NCI-H1048 (cell line): Measurements from ENCODE around the gene SLC39A6.
"Not testable (repeated sequence)": the region's sequence is repeated elsewhere in the genome, so short reads cannot be mapped to it uniquely, and the experiment has no call there.

ENCODE experiments used
- DNase-seq: peaks from one replicate; lab custom pipeline; 2025; lab: John Stamatoyannopoulos, UW

The SLC39A6 gene

DNA sequence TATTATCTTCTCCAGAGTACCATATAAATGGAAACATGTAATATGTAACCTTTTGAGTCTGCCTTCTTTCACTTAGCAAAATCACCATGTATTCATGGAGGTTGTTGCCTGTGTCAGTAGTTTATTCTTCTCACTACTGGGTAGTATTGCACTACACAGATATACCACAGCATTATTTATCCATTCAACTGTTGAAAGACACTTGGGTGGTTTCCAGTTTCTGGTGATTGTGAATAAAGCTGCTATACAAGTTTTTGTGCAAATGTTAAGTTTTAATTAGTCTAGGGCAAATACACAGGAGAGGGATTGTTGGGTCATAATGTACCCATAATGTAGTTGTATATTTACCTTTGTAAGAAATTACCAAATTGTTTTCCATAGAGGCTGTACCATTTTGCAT lies 32.2 kb downstream of the SLC39A6 start:
- DNase-seq: no peak

DNA sequence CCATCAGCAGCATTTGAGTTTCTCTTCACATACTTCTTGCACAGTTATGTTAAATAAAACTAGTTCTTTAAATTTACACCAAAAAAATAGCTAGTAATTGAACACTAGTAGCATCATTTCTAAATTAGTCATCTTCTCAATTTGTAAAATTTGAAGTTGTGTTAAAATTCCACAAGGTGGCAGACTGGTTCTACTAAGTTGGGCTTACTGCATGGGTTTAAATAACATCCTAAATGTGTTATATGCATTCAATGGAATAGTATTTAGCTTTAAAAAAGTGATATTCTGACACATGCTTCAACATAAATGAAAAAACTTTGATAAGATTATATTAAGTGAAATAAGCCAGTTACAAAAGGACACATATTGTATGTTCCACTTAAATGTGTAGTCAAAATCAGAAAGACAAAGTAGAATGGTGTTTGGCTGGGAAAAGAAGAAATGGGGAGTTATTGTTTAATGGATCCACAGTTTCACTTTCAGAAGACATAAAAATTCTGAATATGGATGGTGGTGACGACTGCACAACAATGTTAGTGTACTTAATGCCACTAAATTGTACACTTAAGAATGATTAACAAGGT lies 33.1 kb downstream of the SLC39A6 start:
- DNase-seq: no peak

DNA sequence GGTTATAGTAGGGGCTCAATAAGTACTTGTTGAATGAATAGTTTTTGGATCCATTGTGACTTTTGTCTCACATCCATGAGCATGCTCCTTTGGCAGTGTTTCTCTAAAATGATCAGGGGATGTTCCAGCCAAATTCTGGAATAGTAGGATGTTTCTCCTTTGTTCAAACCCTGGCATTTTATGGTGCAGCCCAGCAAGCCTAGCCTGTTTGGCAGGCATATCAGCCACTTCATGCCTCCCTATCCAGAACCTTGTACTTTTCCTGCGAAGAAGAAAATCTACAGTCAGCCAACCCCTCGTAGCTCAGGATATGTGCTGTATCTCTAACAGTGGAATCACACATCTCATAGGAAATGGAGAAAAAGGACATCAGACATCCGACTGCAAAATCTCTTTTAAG lies 34.7 kb downstream of the SLC39A6 start:
- DNase-seq: no peak

DNA sequence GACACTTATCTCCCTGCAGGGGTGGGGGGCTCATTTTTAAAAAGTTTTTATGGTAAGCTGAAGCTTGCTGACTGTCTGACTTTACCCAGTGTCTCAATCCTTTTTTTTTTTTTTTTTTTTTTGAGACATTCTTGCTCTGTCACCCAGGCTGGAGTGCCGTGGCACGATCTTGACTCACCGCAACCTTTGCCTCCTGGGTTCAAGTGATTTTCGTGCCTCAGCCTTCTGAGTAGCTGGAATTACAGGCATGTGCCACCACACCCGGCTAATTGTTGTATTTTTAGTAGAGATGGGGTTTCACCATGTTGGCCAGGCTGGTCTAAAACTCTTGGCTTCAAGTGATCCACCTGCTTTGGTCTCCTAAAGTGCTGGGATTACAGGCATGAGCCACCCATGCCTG lies 37.0 kb downstream of the SLC39A6 start:
- DNase-seq: not testable (repeated sequence)

DNA sequence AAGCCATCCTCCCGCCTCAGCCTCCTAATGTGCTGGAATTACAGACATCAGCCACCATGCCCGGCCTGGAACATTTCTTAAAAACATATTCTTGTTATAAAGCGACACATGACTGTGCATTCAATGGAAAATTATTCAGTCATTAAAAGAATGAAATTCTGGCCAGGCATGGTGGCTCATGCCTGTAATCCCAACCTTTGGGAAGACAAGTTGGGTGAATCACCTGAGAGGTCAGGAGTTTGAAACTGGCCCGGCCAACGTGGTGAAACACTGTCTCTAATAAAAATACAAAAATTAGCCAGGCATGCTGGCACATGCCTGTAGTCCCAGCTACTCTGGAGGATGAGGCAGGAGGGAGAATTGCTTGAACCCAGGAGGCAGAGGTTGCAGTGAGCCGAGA lies 40.1 kb downstream of the SLC39A6 start:
- no peak for DNase-seq

DNA sequence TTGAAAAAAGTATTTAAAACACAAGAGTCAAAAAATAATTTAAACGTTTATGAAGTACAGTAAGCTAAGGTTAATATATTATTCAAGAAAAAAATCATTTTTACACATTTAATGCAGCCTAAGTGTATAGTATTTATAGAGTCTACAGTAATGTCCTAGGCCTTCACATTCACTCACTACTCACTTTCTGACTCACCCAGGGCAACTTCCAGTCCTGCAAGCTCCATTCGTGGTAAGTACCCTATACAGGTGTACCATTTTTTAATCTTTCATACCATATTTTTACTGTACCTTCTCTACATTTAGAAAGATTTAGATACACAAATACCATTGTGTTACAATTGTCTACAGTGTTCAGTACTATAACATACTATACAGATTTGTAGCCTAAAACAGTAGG lies 40.9 kb downstream of the SLC39A6 start:
- DNase-seq: no peak

DNA sequence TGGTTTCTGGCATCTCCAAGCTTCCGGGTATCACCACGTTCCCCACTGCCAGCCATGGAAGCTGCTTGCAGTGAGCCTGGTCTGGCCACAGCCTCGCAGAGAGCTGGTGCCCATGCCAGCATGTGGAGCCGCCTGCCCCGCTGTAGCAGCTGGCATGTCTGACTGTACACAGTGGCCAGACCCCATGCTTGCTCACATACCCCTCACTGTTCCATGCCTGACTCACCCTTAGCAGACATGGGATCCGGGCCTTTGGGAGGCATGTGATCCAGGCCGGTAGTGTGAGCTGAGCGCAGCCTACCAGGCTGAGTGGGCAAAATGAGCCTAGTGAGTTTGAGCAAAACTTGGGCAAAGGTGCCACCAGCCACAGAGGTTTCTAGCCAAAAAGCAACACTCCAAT lies 43.0 kb downstream of the SLC39A6 start:
- no peak for DNase-seq

DNA sequence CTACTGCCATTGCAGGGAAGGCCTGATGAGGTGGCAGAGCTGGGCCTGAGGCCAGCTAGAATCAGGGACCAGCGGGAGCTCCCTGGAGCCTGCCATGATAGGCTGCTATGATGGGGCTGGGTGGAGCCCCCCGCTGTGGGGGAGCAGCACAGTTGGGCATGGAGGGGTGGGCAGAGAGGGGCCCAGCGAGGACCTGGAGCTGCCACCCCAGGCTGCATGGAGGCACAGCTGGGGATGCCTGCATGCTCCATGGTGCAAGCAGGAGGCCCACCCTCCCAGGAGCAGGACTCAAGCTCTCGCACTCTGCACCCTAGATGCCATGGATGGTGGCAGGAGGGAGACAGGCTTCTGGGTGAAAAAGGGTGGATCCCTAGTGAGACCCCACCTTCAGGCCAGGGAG lies 43.9 kb downstream of the SLC39A6 start:
- DNase-seq: no peak

DNA sequence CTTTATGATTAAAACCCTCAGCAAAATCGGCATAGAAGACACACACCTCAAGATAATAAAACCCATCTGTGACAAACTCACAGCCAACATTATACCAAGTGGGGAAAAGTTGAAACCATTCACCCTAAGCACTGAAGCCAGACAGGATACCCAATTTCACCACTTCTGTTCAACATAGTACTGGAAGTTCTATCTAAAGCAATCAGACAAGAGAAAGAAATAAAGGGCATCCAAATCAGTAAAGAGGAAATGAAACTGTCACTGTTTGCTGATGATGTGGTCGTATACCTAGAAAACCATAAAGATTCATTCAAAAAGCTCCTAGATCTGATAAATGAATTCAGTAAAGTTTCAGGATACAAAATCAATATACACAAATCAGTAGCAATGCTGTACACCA lies 45.4 kb downstream of the SLC39A6 start:
- no peak for DNase-seq

DNA sequence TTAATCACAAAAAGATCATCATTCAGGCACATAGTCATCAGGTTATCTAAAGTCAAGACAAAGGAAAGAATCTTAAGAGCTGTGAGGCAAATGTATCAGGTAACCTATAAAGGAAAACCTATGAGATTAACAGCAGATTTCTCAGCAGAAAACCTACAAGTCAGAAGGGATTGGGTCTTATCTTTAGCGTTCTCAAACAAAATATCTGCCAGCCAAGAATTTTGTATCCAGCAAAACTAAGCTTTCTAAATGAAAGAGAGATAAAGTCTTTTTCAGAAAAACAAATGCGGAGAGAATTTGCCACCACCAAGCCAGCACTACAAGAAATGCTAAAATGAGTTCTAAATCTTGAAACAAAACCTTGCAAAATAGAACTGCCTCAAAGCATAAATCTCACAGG lies 48.0 kb downstream of the SLC39A6 start:
- DNase-seq: not testable (repeated sequence)

DNA sequence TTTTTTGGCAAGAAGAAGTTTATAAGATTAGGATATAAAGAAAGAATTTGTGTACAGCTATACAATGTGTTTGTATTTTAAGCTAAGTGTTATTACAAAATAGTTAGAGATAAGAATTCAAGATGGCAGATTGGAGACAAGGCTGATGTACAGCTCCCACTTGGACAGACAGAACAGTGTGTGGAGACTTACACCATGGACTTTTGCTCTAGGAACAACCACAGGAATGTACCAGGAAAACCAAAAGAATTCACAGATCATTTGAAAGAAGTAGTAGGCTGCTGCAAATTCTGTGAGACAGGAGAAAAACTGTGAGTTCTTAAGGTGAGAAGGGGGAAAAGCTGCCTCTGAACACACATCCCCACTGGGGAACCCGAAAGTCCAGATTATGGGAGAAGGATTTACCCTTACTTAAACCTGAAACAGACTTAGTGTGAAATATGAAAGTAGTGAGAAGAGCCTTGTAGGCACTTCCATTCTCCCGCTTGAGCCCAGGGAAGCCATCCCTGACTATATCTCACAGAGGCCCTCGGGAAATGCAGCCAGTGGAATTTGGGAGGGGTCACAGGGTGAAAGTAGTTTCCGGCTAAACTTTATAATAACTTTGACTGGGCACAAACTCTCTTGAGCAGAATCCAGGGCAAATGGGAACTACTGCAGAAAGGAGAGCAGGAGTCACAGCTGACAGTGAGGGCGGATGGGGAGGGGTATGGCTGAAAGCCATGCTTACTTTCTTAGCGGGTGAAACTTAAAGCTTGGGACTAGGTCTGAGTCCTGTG lies 50.2 kb downstream of the SLC39A6 start:
- no peak for DNase-seq

DNA sequence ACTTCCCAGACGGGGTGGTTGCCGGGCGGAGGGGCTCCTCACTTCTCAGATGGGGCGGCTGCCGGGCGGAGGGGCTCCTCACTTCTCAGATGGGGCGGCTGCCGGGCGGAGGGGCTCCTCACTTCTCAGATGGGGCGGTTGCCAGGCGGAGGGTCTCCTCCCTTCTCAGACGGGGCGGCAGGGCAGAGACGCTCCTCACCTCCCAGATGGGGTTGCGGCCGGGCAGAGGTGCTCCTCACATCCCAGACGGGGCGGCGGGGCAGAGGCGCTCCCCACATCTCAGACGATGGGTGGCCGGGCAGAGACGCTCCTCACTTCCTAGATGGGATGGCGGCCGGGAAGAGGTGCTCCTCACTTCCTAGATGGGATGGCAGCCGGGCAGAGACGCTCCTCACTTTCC lies 51.4 kb downstream of the SLC39A6 start:
- DNase-seq: not testable (repeated sequence)

DNA sequence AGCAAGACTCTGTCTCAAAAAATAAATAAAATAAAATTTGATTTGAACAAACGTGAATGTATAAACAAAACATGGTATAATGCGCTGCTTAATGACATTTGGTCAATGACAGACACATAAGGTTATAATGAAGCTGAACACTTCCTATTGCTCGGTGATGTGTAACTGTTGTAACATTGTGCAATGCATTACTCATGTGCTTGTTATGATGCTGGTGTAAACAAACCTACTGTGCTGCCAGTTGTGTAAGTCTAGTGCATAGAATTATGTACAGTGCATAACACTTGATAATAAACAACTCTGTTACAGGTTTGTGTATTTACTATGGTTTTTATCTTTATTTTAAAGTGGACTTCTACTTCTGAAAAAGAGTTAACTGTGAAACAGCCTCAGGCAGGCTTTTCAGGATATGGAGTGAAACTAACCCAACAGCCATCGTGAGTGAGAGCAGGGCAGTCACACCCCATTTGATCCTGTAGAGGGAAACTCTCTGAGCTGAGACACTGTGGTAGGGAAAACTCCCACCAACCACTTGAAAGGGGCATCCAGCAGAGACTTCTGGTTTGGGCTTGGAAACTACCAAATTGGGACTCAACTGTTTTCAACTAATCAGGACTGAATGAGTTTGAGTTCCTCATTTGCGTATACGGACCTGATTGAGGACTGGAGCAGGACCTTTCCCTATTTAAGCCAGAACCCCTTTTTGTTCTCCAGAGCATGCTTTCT lies 53.1 kb downstream of the SLC39A6 start:
- DNase-seq: no peak

DNA sequence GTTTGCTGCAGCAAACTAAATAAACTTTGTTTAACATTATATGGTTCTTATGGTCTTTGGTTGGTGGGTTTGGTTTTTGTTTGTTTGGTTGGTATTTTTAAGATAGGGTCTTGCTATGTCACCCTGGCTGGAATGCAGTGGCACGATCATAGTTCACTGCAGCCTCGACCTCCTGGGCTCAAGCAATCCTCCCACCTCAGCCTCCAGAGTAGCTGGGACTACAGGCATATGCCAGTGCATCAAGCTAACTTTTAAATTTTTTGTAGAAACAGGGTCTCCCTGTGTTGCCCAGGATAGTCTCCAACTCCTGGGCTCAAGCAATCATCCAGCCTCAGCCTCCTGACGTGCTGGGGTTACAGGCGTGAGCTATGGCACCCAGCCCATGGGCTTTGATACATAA lies 54.7 kb downstream of the SLC39A6 start:
- DNase-seq: no peak

DNA sequence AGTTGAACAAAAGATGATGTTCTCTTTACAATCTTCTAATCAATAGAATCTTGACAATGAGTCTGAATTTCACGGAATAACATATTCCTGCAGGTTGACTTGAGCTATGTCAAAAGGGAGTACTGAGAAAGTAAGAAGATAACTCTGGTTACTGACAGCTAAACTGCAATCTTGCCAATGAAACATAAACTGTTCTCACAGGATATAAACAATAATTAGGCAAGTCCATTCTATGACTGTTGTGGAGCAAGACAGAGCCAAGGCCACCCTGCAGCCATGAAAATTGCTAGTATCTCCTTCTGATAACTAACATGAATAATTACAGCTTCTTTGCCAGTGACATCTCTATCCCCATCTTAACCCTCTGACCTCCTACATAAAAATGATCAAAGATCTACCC lies 55.5 kb downstream of the SLC39A6 start:
- no peak for DNase-seq

DNA sequence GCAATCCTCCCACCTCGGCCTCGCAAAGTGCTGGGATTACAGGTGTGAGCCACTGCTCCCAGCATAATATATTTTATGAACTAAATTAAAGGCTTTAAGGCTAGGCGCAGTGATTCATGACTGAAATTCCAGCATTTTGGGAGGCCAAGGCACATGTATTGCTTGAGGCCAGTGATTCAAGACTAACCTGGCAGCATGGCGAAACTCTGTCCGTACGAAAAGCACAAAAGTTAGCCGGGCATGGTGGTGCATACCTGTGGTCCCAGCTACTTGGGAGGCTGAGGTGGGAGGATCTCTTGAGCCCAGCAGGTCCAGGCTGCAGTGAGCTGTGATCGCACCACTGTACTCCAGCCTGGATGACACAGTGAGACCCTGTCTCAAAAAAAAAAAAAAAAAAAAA lies 56.7 kb downstream of the SLC39A6 start:
- not testable (repeated sequence) for DNase-seq

DNA sequence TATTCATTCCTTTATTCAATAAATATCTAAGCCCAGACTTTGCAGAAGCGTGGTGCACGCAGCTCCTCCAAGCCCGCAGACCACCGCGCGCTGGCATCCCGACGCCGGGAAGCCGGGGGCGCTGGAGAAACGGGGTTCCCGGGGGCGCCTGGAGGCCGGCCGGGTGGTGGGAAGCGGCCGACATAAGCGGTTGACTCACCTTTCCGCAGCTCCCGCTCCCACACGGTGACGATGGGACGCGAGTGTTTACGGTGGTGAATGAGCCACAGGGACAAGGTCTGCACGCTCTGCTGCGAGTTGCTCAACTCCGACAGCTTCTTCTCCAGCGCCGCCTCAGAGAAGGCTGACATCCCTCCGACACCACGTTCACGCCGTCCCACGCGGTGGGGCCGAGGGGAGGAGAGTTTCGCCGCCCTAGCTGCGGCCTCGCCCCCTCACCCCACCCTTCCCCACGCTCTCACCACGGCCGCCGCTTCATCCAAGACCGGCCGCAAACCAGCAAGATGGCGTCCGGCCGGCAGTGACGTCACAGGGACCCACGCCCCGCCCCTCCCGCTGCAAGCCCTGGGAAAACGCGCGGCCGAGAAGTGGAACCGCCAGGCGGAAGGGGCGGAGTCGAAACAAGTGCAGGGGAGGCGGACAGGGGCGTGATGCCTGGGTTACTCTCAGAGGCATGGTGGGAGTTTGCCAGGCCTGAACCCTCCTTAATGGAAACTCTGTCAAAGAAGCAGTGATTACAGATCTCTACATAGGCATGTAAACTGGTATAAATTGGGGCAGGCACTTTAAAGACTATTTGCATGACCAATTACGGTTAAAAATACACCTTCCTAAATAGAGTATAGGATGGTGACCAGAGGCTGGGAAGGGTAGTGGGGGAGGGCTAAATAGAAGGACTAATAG lies 61.8 kb downstream of the SLC39A6 start, which contains the start of gene RPRD1A:
Gene RPRD1A (minus strand): TSS at position 505 of the 903 bp plus-strand sequence. CDS start 155 bp downstream, at position 350.
- peak; percentile 84 for DNase-seq

DNA sequence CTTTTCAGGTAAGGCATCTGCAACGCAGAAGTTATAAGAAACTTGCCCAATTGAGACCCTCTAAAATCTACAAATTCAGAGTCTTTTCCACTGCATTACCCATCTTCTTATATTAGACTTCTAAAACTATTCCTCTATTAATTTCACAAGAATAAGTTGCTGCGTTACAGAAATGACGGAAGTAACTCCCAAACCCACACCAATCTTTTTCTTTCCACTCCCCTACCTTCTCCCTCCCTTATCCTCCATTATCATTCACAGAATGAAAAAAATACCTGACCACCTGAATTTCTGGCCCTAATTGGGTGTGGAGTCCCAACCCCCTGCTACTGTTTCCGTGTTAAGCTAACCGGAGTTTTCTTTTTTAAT lies 62.5 kb downstream of the SLC39A6 start:
- DNase-seq: no peak

DNA sequence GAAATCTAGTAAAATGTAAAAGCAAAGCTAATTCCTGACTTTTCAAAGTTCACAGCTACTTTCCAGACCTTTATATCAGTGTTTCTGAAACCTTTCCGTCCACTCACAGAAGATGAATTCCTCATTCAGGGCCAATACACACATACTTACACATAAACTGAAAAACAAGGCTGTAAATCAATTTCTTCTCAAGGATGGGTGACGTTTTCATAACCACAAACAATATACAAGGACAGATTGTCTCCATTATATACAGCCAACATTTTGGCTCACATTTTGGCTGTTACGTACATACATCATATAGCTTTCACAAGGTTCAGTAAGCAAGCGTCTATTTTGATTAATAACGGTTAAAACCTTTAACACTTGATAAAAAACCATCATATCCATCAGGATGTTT lies 63.1 kb downstream of the SLC39A6 start:
- no peak for DNase-seq

DNA sequence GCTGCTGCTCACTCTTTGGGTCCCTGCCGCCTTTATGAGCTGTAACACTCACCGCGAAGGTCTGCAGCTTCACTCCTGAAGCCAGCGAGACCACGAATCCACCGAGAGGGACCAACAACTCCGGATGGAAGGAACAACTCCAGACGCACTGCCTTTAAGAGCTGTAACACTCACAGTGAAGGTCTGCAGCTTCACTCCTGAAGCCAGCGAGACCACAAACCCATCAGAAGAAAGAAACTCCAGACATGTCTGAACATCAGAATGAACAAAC lies 64.4 kb downstream of the SLC39A6 start:
- DNase-seq: not testable (repeated sequence)

DNA sequence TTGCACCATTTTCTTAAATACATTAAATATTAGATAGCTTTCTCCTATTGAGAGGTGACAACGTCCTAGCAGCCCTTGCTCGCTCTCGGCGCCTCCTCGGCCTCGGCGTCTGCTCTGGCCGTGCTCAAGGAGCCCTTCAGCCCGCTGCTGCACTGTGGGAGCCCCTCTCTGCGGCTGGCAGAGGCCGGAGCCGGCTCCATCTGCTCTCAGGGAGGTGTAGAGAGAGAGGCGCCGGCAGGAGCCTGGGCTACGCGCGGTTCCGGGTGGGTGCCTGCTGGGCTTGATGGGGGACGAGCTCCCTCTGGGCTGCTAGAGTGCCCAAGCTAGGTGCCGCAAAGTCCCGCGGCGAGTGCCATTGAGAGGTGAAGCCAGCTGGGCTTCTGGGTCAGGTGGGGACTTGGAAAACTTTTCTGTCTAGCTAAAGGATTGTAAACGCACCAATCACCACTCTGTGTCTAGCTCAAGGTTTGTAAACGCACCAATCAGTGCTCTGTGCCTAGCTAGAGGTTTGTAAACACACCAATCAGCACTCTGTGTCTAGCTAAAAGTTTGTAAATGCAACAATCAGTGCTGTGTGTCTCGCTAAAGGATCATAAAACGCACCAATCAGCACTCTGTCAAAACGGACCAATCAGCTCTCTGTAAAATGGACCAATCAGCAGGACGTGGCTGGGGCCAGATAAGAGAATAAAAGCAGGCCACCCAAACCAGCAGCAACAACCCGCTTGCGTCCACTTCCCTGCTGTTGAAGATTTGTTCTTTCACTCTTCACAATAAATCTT lies 64.9 kb downstream of the SLC39A6 start:
- DNase-seq: no peak

DNA sequence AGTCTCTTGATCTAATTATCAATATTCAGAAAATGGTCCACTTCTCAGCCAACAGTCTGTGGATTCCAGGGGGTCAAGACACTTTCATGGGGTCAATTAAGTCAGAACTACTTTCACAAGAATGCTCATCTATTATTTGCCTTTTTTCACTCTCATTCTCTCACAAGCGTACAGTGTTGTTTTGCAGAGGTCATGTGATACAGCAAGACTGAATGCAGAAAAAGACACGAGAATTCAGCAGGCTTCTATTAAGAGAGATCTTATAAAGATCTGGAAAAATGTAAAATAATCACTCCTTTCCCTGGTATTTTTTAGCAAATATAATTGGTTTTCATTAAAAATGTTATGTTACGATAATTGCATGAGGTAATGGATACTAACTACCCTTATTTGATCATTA lies 70.5 kb downstream of the SLC39A6 start:
- no peak for DNase-seq
